Mucosa of descending colon (tissue), 3 donors: ENCODE results near the gene CLIC1. TPM values are rescaled to one million over a fixed set of nuclear protein-coding genes. Genes with fewer than 3 reads are reported as not detected.

Experiments
- ATAC-seq: fragments of 200-7000 bp; cut with Tn5 transposase; one replicate; pipeline ENCODE4 v1.9.1; 2020; ENCODE audit warnings: mild to moderate bottlenecking, moderate library complexity
- DNase-seq, 3 donors: peaks; one replicate each; pipeline ENCODE4 v3.0.0-alpha.2; 2020
- H3K36me3 ChIP-seq: fragments of 200-600 bp; one replicate; pipeline ENCODE4 v1.8.0; 2021; ENCODE audit warnings: low read depth, mild to moderate bottlenecking
- H3K4me1 ChIP-seq: fragments of 200-600 bp; one replicate; pipeline ENCODE4 v1.8.0; 2021; ENCODE audit warnings: low read depth, mild to moderate bottlenecking
- H3K4me3 ChIP-seq: fragments of 200-600 bp; one replicate; pipeline ENCODE4 v1.8.0; 2021; ENCODE audit warnings: mild to moderate bottlenecking
- H3K9me3 ChIP-seq: fragments of 200-600 bp; one replicate; pipeline ENCODE4 v1.8.0; 2021; ENCODE audit warnings: mild to moderate bottlenecking
- CTCF ChIP-seq: fragments of 200-600 bp; IDR thresholded peaks from one replicate; pipeline ENCODE4 v1.8.0; 2022; ENCODE audit warnings: antibody characterized with exemption, mild to moderate bottlenecking
- intact Hi-C, 2 donors: fragments of 100-400 bp; cut with DNase I in 1 of 2; cut with micrococcal nuclease in 1 of 2; formaldehyde crosslinking; loops; one replicate each; pipeline versions ENCODE4 v1.11.0 to v1.11.1; 2022; cut with DNase I, micrococcal nuclease
- total RNA-seq, 3 donors: library from RNA; stranded (reverse); fragmentation: NEBNext Ultra II Directional in 2 of 3; extraction: Animal tissue kit (Norgen Biotek cat#: 25700) in 2 of 3; gene quantifications; one replicate each; pipeline versions ENCODE4 v1.2.1 to v1.2.4, GENCODE V29; 2021 to 2023
- donor health status: DM: no; HTN: no; CAD: no; lungs with moderate emphysema.
- donor health status: DM: no; HTN: no; CAD: no.
- donor health status: DM: no; HTN: yes; CAD: no.

The CLIC1 gene
- total RNA-seq, 3 donors from 2014 or later, result 269 to 555 (median 441) TPM

- Histone ChIP-seq H3K4me1 (no peaks in the 10 kb centered on the region), H3K9me3 (no peaks in the 10 kb centered on the region), H3K4me3 (no peak overlapping the region), H3K36me3 (no peaks in the 10 kb centered on the region)
- DNase-seq (no peak), ATAC-seq (no peak)
- intact Hi-C loops, result no loop called here
- no peak for TF ChIP-seq CTCF
These were observed 14.2 kb upstream of the CLIC1 start for GRCh38 chr6:31750411-31751022.

GRCh38 chr6:31749301-31750036 is 13.1 kb upstream of the CLIC1 start:
- ATAC-seq (no peak), DNase-seq (no peak)
- Histone ChIP-seq H3K36me3 (no peaks in the 10 kb centered on the region), H3K9me3 (no peaks in the 10 kb centered on the region), H3K4me1 (no peaks in the 10 kb centered on the region), H3K4me3 (no peak overlapping the region)
- TF ChIP-seq CTCF, result no peak
- intact Hi-C loops, result no loop called here

- no peak for TF ChIP-seq CTCF
- no peak for DNase-seq
- no peak for ATAC-seq
- Histone ChIP-seq H3K36me3 (no peaks in the 10 kb centered on the region), H3K9me3 (no peaks in the 10 kb centered on the region), H3K4me3 (no peak overlapping the region), H3K4me1 (peaks cover 5% of the 10 kb centered on the region)
- intact Hi-C loops, result no loop called here
These were observed 8.1 kb upstream of the CLIC1 start for GRCh38 chr6:31744422-31744821.

- H3K9me3 ChIP-seq, result no peaks in the 10 kb centered on the region
- H3K4me3 ChIP-seq, result no peak overlapping the region
- peaks cover 11% of the 10 kb centered on the region for H3K4me1 ChIP-seq
- no peak for DNase-seq
- intact Hi-C loops, result no loop called here
- no peaks in the 10 kb centered on the region for H3K36me3 ChIP-seq
- no peak for ATAC-seq
- TF ChIP-seq CTCF, result no peak
These were observed 6.6 kb upstream of the CLIC1 start for GRCh38 chr6:31742894-31743293.

GRCh38 chr6:31741815-31742214 is 5.5 kb upstream of the CLIC1 start:
- ATAC-seq (no peak), DNase-seq (no peak)
- no peak for TF ChIP-seq CTCF
- no peaks in the 10 kb centered on the region for H3K36me3 ChIP-seq
- H3K4me3 ChIP-seq, result no peak overlapping the region
- no peaks in the 10 kb centered on the region for H3K9me3 ChIP-seq
- intact Hi-C loops, result no loop called here
- H3K4me1 ChIP-seq, result peaks cover 20% of the 10 kb centered on the region
